ENCODE measurements around the gene BRIP1.
"Not testable (repeated sequence)": the region's sequence is repeated elsewhere in the genome, so short reads cannot be mapped to it uniquely, and the experiment has no call there.

Gene BRIP1

GRCh38 chr17:61862975-61863800, at the start of gene BRIP1:
BRIP1 (minus strand) TSS chr17:61863528; CDS start chr17:61861539, 1,989 bp downstream.
- DNase-seq, result peak; percentile 93

DNA sequence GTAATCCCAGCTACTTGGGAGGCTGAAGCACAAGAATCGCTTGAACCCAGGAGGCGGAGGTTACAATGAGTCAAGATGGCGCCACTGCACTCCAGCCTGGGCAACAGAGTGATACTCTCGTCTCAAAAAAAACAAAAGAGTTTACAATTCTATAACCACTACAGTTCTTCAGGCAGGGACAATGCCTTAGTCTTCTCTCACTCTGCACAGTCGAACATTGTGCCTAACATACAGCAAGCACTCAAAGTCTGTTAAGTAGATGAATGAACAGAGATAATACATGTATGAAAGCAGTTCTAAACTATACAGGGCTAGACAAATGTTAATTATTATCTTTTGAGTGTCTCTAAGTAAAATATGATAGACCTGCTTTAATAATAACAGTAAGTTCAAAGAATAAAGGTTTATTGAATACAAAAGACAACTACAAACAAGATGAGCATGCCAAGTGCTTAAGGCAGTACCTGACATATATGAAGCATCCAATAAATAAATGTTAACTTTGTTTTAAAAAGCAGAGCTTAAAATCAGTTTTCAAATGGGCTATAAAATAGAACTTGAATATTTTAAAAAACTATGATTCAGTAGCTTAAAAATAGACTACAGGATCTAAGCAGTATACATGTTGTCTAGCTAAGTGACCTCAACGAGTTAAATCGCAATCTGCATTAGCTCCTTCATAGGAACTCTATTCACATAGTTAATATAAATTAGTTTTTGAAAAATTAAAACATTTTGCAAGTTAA, 45.1 kb upstream of the BRIP1 start:
- DNase-seq, result no peak

- DNase-seq, result no peak
Measured at GRCh38 chr17:61907361-61907760, 44.0 kb upstream of the BRIP1 start.

- DNase-seq, result no peak
Measured at GRCh38 chr17:61904094-61904710, 40.9 kb upstream of the BRIP1 start.

GRCh38 chr17:61903251-61903650, 39.9 kb upstream of the BRIP1 start:
- DNase-seq, result no peak

DNA sequence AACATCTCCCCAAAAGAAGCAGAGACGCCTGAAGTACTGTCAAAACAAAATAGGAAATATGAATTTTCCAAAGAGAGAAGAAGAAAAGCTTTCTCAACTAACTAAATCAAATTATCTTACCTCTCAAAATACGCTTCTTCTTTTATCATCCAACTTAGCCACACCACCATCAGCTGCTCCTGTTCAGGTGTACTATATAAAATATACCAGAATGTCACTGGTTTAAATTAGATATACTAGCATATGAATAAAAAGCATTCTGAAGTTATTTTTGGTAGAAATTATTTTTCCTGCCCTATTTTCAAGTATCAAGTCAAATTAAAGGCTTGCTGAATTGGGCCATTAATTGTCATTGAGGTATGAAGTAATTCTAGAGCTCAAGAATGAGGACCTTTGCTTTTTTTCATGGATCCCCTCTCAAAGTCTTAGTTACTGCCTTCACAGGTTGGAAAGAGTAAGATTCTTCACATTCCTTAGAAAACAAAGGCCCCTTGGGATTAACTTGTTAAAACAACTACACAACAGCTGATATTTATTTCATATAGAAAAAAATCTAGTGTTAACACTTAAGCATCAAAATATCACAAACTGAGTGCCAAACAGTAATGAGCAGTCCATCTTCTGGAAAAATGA, 34.3 kb upstream of the BRIP1 start:
- DNase-seq, result no peak

- DNase-seq, result no peak
Measured at GRCh38 chr17:61895391-61895790, 32.1 kb upstream of the BRIP1 start.

DNA sequence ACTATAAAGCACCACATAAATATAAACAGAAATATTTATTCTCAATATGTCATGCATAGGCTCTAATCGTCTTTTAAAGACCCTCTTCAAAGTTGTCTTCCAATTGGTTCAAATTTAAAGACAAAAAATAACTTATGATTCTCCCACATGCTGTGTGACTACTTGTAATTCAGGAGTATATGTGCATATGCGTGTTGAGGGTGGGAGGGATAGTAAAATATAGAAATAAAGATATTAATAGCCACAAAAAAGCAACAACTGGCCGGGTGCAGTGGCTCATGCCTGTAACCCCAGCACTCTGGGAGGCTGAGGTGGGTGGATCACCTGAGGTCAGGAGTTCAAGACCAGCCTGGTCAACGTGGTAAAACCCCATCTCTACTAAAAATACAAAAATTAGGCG, 31.0 kb upstream of the BRIP1 start:
- not testable (repeated sequence) for DNase-seq

GRCh38 chr17:61887733-61888132, 24.4 kb upstream of the BRIP1 start:
- DNase-seq, result not testable (repeated sequence)

DNA sequence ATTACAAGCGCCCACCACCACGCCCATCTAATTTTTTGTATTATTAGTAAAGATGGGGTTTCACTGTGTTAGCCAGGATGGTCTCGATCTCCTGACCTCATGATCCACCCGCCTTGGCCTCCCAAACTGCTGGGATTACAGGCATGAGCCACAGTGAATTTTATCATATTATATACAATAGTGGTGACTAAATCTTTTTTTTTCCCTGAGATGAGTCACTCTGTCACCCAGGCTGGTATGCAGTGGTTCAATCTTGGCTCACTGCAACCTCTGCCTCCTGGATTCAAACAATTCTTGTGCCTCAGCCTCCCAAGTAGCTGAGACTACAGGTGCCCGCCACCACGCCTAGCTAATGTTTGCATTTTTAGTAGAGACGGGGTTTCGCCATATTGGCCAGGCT, 22.5 kb upstream of the BRIP1 start:
- DNase-seq, result not testable (repeated sequence)

DNA sequence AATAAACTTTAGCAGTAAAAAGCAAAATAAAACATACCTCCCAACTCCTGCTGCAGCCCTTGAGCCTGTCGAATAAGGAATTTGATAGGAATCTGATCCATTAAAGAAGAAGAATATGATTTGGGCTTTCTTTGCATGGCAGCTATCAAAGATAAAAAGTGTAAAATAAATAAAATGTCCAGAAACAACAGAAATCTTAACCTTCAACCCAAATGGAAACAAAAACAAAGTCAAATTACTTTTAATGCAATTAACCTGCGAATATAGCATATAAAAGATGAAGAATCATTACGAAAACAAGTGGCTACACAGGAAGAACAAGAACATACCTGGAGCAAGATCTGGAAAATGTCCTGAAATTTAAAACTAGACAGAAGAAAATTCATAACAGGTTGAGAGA, 21.5 kb upstream of the BRIP1 start:
- DNase-seq, result no peak

DNA sequence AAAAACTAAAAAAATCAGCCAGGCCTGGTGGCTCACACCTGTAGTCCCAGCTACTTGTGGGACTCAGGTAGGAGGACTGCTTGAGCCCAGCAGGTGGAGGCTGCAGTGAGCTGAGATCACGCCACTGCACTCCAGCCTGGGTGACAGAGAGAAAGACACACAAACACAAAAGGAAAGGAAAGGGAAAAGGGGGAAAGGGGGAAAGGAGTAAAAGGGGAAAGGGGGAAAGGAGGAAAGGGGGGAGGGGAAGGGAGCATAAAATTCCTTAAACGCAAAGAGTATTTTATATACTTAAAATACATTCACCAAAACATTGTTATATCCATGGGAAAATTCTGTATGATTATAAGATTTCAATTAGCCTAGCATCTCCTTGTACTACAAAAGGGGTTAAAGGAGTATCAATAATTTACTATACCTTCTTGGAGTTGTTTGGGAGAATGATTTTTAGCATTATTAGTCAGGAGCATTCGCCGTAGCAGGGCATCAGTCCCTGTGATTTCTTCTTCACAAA, 17.3 kb upstream of the BRIP1 start:
- no peak for DNase-seq

GRCh38 chr17:61878984-61879612, 15.8 kb upstream of the BRIP1 start:
- DNase-seq, result no peak

- DNase-seq, result no peak
Measured at GRCh38 chr17:61878520-61878919, 15.2 kb upstream of the BRIP1 start.

DNA sequence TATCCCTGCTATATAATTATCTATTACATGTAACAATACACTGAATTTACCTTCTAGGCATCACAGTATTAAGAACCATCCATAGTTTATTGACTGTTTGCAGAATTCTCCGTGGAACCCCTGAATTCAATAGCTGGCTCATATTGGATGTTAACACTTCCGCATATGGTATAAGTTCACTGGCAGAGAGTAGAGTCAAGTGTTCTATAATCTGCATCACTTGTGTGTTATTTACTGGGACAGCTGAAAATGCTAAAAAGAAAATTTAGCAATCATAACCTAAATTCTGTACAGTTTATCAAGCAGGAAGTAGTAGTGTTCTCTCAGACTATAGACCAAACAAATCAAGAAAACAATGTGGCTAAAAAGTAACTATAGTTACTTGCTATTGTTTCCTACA, 14.5 kb upstream of the BRIP1 start:
- no peak for DNase-seq

- no peak for DNase-seq
Measured at GRCh38 chr17:61875804-61876203, 12.5 kb upstream of the BRIP1 start.

GRCh38 chr17:61875285-61875684, 12.0 kb upstream of the BRIP1 start:
- DNase-seq, result no peak

DNA sequence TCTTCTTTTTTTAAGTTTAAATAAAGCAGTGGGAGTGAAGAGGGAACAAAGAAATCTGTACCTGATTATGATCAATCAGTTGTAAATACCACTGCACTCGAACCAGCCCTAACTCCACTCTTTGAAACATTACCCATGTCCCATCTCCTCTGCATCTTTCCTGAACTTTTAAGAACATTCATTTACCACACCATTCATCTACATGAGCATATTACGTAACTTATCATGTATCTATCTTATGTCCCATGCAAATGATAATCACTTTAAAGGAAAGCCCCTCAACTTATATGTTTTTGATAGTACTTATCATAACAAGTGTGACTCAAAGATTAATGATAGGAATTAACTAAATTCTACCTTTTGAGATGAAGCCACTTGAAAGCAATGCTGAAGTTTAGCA, 10.7 kb upstream of the BRIP1 start:
- no peak for DNase-seq

DNA sequence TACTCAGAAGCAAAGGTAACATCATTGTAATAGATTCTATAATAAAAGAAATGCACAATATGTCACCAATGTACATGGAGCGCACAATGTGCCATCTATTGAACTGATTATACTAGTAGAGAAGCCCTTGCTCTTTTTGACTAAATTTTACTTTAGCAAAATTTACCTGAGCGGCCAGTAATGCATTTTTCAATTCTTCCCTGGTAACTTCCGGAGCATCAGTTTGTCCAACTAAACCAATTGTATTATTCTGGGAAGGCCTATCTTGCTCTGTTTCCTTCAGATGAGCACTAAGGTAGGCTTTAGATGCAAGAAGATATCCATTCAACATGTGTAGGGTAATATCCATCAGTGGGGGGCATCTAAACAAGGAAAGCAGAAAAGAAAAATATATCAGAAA, 8.8 kb upstream of the BRIP1 start:
- no peak for DNase-seq

DNA sequence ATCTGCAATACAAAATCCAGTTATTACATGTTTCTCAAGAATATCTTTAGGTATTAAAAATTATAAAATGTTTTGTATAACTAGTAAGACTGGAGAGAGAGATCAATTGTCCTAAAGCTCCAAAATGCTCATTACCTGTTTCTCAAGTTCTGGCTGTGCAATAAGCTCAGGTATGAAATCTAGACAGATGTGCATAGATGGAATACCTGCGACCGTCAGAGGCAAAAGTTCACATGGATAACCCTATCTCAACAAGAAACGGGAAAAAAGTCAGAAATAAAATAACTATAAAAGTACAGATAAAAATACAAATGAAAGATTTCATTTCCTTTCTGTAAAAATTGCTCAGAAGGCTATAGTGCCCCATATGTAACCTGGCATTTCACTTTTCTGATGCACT, 5.8 kb upstream of the BRIP1 start:
- no peak for DNase-seq

DNA sequence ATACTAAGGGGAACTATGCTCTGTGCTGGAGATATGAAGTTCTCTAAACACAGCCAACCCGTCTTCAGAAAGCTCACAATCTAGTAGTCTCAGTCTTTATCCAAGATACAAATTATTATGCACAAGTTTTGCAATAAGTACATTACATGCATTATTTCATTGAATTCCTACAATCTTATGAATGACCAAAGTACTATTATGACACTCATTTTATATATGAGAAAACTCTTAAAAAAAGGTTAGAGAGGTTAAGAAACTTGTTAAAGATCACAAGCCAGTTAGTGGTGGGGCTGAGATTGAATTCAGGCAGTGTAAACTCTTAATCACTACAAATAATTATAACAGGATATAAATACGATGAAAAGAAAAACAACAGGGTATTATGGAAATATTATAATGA, 4.7 kb upstream of the BRIP1 start:
- DNase-seq, result no peak

- no peak for DNase-seq
Measured at GRCh38 chr17:61867033-61867432, 3.7 kb upstream of the BRIP1 start.

GRCh38 chr17:61863801-61864126, 436 bp upstream of the BRIP1 start:
- no peak for DNase-seq

All from NCI-H2227 treated with DMSO at 0.1 percent for 48 hours (cell line).